Trophoblast cell (in vitro differentiated cells and primary cell): ENCODE data around the gene GRM4.

ENCODE experiments used
- DNase-seq, 2 donors: peaks; one replicate each; pipeline ENCODE4 v3.0.0-alpha.2; 2016
- H2AFZ ChIP-seq: 2 replicates; pipeline ENCODE4 v1.6.1; 2013; ENCODE audit warnings: low read length, moderate library complexity, mild to moderate bottlenecking; ENCODE audit not compliant: insufficient read depth, poor library complexity
- H2AK5ac ChIP-seq: 2 replicates; pipeline ENCODE4 v1.6.1; 2013; ENCODE audit warnings: mild to moderate bottlenecking, low read length
- H2BK120ac ChIP-seq: 2 replicates; pipeline ENCODE4 v1.6.1; 2013; ENCODE audit warnings: low read length, mild to moderate bottlenecking, moderate library complexity; ENCODE audit not compliant: insufficient read depth, poor library complexity
- H2BK12ac ChIP-seq: 2 replicates; pipeline ENCODE4 v1.6.1; 2013; ENCODE audit warnings: mild to moderate bottlenecking, low read length, moderate library complexity
- H2BK5ac ChIP-seq: 2 replicates; pipeline ENCODE4 v1.6.1; 2013; ENCODE audit warnings: low read length, low read depth, moderate library complexity, mild to moderate bottlenecking; ENCODE audit not compliant: poor library complexity
- H3K14ac ChIP-seq: 2 replicates; pipeline ENCODE4 v1.6.1; 2013; ENCODE audit warnings: mild to moderate bottlenecking, low read length
- H3K18ac ChIP-seq: 2 replicates; pipeline ENCODE4 v1.6.1; 2013; ENCODE audit warnings: mild to moderate bottlenecking, low read length
- H3K23ac ChIP-seq: 2 replicates; pipeline ENCODE4 v1.6.1; 2013; ENCODE audit warnings: low read length
- H3K27ac ChIP-seq: 2 replicates; pipeline ENCODE4 v1.5.1; 2013; ENCODE audit warnings: low read depth, mild to moderate bottlenecking, inconsistent platforms, low read length, moderate library complexity
- H3K27me3 ChIP-seq: 2 replicates; pipeline ENCODE4 v1.6.1; 2013; ENCODE audit warnings: inconsistent platforms, mild to moderate bottlenecking, low read length, moderate library complexity; ENCODE audit not compliant: insufficient read depth
- H3K36me3 ChIP-seq, 2 experiments: 1 replicate in 1 of 2; 2 replicates in 1 of 2; pipeline ENCODE4 v1.6.1; 2013; ENCODE audit warnings: low read length in 2 of 2, mild to moderate bottlenecking in 2 of 2, moderate library complexity in 1 of 2; ENCODE audit not compliant: insufficient read depth in 2 of 2, control insufficient read depth in 1 of 2
- H3K4ac ChIP-seq: 2 replicates; pipeline ENCODE4 v1.6.1; 2013; ENCODE audit warnings: low read depth, mild to moderate bottlenecking, low read length, moderate library complexity
- H3K4me1 ChIP-seq, 2 experiments: 1 replicate in 1 of 2; 2 replicates in 1 of 2; pipeline ENCODE4 v1.6.1; 2013; ENCODE audit warnings: low read length in 2 of 2, mild to moderate bottlenecking in 2 of 2, moderate library complexity in 1 of 2; ENCODE audit not compliant: insufficient read depth in 2 of 2, control insufficient read depth in 1 of 2
- H3K4me2 ChIP-seq: 2 replicates; pipeline ENCODE4 v1.6.1; 2013; ENCODE audit warnings: inconsistent platforms, mild to moderate bottlenecking, low read length, moderate library complexity
- H3K4me3 ChIP-seq: 2 replicates; pipeline ENCODE4 v1.5.1; 2013; ENCODE audit warnings: mild to moderate bottlenecking, low read depth, low read length, inconsistent platforms
- H3K79me1 ChIP-seq: one replicate; pipeline ENCODE4 v1.6.1; 2013; ENCODE audit warnings: low read length
- H3K79me2 ChIP-seq: 2 replicates; pipeline ENCODE4 v1.6.1; 2013; ENCODE audit warnings: low read length, mild to moderate bottlenecking; ENCODE audit not compliant: control insufficient read depth, insufficient read depth, poor library complexity
- H3K9ac ChIP-seq: 2 replicates; pipeline ENCODE4 v1.6.1; 2013; ENCODE audit warnings: mild to moderate bottlenecking, low read length
- H3K9me3 ChIP-seq: 2 replicates; pipeline ENCODE4 v1.6.1; 2013; ENCODE audit warnings: low read depth, mild to moderate bottlenecking, control low read depth, inconsistent platforms, low read length; ENCODE audit not compliant: insufficient read depth
- H4K12ac ChIP-seq: 2 replicates; pipeline ENCODE4 v1.6.1; 2013; ENCODE audit warnings: low read depth, mild to moderate bottlenecking, low read length, moderate library complexity
- H4K8ac ChIP-seq: 2 replicates; pipeline ENCODE4 v1.6.1; 2013; ENCODE audit warnings: low read depth, mild to moderate bottlenecking, low read length, moderate library complexity
- H4K91ac ChIP-seq: one replicate; pipeline ENCODE4 v1.6.1; 2013; ENCODE audit warnings: low read depth, mild to moderate bottlenecking, low read length, moderate library complexity
- WGBS: extraction: QIAGEN DNeasy Blood & Tissue Kit; methylation state at CpG from one replicate; pipeline ENCODE4 v1.1.7; 2013; ENCODE audit warnings: missing lambda C conversion rate; ENCODE audit not compliant: insufficient read length, insufficient coverage; ENCODE audit errors: extremely low coverage; 5-methylcytosine and 5-hydroxymethylcytosine counted together

The GRM4 gene

GRCh38 chr6:34159844-34160243 lies 14.0 kb upstream of the GRM4 start:
- no peak overlapping the region for H3K4me3 ChIP-seq
- H3K9me3 ChIP-seq, result peaks cover 4% of the 10 kb centered on the region
- no peak overlapping the region for H3K4me2 ChIP-seq
- H3K9ac ChIP-seq, result no peak overlapping the region
- no peak overlapping the region for H3K18ac ChIP-seq
- H3K4me1 ChIP-seq, result peaks cover 2 to 3% of the 10 kb centered on the region in 2 experiments
- no peaks in the 10 kb centered on the region for H3K79me2 ChIP-seq
- H4K12ac ChIP-seq, result no peak overlapping the region
- H3K79me1 ChIP-seq, result no peaks in the 10 kb centered on the region
- H2AK5ac ChIP-seq, result no peak overlapping the region
- no peak overlapping the region for H2AFZ ChIP-seq
- no peak overlapping the region for H2BK5ac ChIP-seq
- H3K27me3 ChIP-seq, result no peaks in the 10 kb centered on the region
- H2BK12ac ChIP-seq, result no peak overlapping the region
- no peak overlapping the region for H2BK120ac ChIP-seq
- DNase-seq, result no peak
- no peak overlapping the region for H4K91ac ChIP-seq
- no peaks in the 10 kb centered on the region for H3K36me3 ChIP-seq
- H4K8ac ChIP-seq, result no peak overlapping the region
- H3K14ac ChIP-seq, result no peak overlapping the region
- H3K27ac ChIP-seq, result no peak overlapping the region
- no peak overlapping the region for H3K4ac ChIP-seq
- no peak overlapping the region for H3K23ac ChIP-seq

GRCh38 chr6:34158876-34159275 lies 13.0 kb upstream of the GRM4 start:
- Histone ChIP-seq H3K36me3 (no peaks in the 10 kb centered on the region), H2AK5ac (no peak overlapping the region), H3K4me3 (no peak overlapping the region), H3K4ac (no peak overlapping the region), H2BK5ac (no peak overlapping the region), H2AFZ (no peak overlapping the region), H3K79me1 (no peaks in the 10 kb centered on the region), H3K9me3 (peaks cover 6% of the 10 kb centered on the region), H3K18ac (no peak overlapping the region), H4K8ac (no peak overlapping the region), H2BK120ac (no peak overlapping the region), H3K27me3 (no peaks in the 10 kb centered on the region), H3K27ac (no peak overlapping the region), H3K23ac (no peak overlapping the region), H3K4me2 (no peak overlapping the region), H3K9ac (no peak overlapping the region), H3K4me1 (peaks cover 3% of the 10 kb centered on the region in 2 experiments), H4K91ac (no peak overlapping the region), H3K14ac (no peak overlapping the region), H4K12ac (no peak overlapping the region), H2BK12ac (no peak overlapping the region), H3K79me2 (no peaks in the 10 kb centered on the region)
- DNase-seq, result no peak
- no CpG with 5 or more reads among the region's 3 CpGs for WGBS

GRCh38 chr6:34157851-34158250 lies 12.0 kb upstream of the GRM4 start:
- no peak overlapping the region for H2BK120ac ChIP-seq
- H3K14ac ChIP-seq, result no peak overlapping the region
- H3K9ac ChIP-seq, result no peak overlapping the region
- WGBS, result no CpG with 5 or more reads among the region's 6 CpGs
- no peaks in the 10 kb centered on the region for H3K27me3 ChIP-seq
- H3K4me3 ChIP-seq, result no peak overlapping the region
- no peak overlapping the region for H3K27ac ChIP-seq
- no peak overlapping the region for H4K12ac ChIP-seq
- peaks cover 6% of the 10 kb centered on the region for H3K9me3 ChIP-seq
- no peak overlapping the region for H3K4me2 ChIP-seq
- H3K4me1 ChIP-seq, result peaks cover 3% of the 10 kb centered on the region in 2 experiments
- no peak overlapping the region for H3K23ac ChIP-seq
- no peak overlapping the region for H3K18ac ChIP-seq
- H3K79me1 ChIP-seq, result no peaks in the 10 kb centered on the region
- no peak overlapping the region for H2BK5ac ChIP-seq
- no peak overlapping the region for H4K8ac ChIP-seq
- H4K91ac ChIP-seq, result no peak overlapping the region
- no peak for DNase-seq
- H2AK5ac ChIP-seq, result no peak overlapping the region
- no peaks in the 10 kb centered on the region for H3K79me2 ChIP-seq
- no peak overlapping the region for H2BK12ac ChIP-seq
- H2AFZ ChIP-seq, result no peak overlapping the region
- no peaks in the 10 kb centered on the region for H3K36me3 ChIP-seq
- no peak overlapping the region for H3K4ac ChIP-seq

GRCh38 chr6:34157236-34157830 lies 11.4 kb upstream of the GRM4 start:
- Histone ChIP-seq H3K4ac (no peak overlapping the region), H3K79me1 (no peaks in the 10 kb centered on the region), H4K91ac (no peak overlapping the region), H3K27me3 (no peaks in the 10 kb centered on the region), H3K18ac (no peak overlapping the region), H2AK5ac (no peak overlapping the region), H3K9ac (no peak overlapping the region), H3K9me3 (peaks cover 6% of the 10 kb centered on the region), H4K8ac (no peak overlapping the region), H3K79me2 (no peaks in the 10 kb centered on the region), H3K4me2 (no peak overlapping the region), H3K27ac (no peak overlapping the region), H3K4me1 (peaks cover 3% of the 10 kb centered on the region in 2 experiments), H3K4me3 (no peak overlapping the region), H2BK120ac (no peak overlapping the region), H4K12ac (no peak overlapping the region), H2AFZ (no peak overlapping the region), H3K14ac (no peak overlapping the region), H3K23ac (no peak overlapping the region), H2BK12ac (no peak overlapping the region), H2BK5ac (no peak overlapping the region), H3K36me3 (no peaks in the 10 kb centered on the region)
- no CpG with 5 or more reads among the region's 10 CpGs for WGBS
- no peak for DNase-seq
